ENCODE data around the gene C12orf50.
A peak's percentile ranks its signal among the peaks of the same experiment; 100 is the strongest.
"Not testable (repeated sequence)": the region's sequence is repeated elsewhere in the genome, so short reads cannot be mapped to it uniquely, and the experiment has no call there.

The C12orf50 gene

DNA sequence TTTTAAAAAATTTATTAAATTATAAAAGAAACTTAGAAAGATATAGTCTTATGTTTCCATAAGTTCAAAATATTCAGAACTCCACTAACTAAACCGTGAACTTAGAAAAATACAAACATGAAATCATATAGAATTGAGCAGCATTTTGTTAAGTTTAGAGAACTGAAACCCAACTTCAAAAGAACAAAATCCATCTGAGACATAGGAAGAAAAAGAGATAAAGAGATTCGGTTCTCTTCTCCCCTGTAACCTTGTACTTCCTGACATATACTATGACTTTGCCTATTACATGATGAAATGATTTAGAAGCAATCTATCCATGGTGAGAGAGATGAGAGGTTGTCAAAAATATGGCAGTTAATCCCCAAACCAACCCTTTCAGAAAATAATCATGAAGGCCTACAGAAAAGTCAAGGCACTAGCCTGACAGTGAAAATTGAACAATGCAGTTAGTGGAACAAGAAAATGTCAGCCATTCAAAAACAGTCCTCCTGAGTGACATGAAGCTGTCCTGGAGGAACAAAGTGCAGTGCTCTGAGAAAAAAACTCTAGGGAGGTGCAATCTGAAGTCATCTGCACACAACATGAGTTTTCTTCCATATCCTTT is 44.0 kb downstream of the C12orf50 start:
- no peak for DNase-seq

- DNase-seq, result no peak
Observed at GRCh38 chr12:87982208-87982607, 47.0 kb downstream of the C12orf50 start.

DNA sequence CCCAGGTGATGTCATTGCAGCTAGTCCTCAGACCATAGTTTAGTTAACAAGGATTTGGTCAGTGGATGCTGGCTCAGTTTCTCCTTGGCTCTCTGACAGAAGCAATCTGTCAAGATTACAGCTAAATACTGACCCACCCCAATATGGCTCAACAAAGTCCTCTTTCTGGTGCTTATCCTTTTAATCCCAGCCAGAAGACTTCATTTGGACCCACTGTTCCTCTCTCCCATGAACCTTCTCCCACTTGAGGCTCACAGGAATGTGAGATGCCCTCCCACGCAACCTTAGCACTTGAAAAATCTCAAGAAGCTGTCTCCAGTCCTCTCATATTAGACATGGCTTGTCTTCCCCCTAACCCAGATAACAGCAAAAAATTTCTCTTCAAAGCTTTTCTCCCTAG is 47.7 kb downstream of the C12orf50 start:
- DNase-seq, result no peak

- no peak for DNase-seq
Observed at GRCh38 chr12:87975879-87976278, 53.3 kb downstream of the C12orf50 start.

GRCh38 chr12:87967871-87968270 is 61.3 kb downstream of the C12orf50 start:
- no peak for DNase-seq

DNA sequence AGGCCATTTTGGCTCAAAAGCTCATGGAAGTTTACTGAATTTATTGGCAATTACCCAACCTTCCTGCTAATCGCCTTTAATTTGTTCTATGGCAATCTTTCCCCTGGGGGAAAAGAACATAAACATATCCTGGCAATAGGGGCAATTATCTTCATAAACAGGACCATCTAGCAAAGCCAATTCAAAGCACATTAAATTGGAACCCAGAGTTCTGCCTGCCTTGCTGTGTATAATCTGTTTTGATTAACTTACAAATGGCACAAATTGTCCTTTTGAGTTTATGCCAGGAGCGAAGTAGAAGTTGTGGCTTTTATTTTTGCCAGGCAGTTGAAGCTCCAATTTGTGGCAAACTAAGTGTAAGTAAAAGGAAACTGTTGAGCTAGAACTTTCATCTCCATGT is 68.6 kb downstream of the C12orf50 start:
- DNase-seq, result no peak

GRCh38 chr12:87954028-87954427 is 75.2 kb downstream of the C12orf50 start:
- DNase-seq, result not testable (repeated sequence)

DNA sequence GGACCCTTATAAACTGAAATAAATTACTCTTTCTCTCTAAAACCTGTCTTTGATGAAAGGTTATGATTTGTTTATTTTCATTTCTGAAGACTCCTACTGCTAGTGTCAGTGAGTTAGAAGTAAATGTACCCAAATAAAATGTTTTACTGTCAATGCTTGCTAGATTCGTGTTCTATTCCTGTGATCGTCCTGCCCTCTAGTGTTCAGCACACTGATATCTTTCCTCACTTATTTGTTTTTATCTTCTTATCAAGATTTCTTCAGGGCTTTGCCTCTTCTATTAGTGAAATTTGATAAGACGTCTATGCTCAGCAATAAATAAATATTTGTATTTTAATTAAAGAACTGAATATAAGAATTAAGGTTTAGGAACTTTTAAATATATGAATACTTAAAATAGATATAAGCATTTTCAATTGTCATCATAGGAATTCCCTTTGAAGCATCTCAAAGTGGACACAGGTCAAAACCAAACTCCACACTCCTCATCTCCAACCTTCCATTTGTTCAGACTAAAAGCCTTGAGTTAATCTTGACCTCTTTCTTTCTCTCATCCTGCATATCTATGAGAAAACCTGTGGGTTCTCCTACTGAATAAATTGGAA is 75.8 kb downstream of the C12orf50 start:
- DNase-seq, result peak in 1 of 2 experiments; percentile 45

DNA sequence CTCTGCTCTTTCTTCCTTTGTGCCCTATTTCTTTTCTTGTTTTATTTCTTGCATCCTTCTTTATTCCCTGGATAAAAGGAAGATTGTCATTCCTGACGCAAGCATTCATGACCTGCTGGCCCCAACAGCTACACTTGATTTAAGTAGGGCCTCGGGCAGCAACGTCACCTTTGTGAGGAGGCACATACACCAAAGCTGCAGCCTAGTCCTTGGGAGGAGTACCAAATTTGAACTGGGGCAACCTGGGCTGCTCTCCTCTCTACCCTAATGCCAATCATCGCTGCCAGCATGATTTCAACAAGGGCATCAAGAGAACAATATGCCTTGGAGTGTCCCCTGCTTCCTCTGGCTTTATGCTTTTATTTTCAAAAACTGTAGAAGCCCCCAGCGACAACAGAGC is 76.4 kb downstream of the C12orf50 start:
- no peak for DNase-seq

DNA sequence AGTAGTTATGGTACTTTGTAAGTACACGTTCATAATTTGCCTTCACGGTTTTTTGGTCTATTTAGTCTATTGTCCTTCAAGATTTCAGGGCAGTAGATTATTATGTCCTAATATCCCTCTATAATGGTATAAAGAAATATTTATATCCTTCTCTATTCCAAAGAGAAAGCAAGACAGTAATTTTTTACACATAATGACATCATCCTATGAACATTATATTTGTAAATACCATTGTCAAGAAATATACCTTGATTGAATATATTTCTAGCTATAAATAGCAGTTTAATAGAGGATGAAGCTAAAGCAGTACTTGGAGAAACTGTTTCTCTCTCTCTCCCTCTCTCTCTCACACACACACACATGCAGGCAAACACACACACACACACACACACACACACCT is 77.0 kb downstream of the C12orf50 start:
- no peak for DNase-seq

DNA sequence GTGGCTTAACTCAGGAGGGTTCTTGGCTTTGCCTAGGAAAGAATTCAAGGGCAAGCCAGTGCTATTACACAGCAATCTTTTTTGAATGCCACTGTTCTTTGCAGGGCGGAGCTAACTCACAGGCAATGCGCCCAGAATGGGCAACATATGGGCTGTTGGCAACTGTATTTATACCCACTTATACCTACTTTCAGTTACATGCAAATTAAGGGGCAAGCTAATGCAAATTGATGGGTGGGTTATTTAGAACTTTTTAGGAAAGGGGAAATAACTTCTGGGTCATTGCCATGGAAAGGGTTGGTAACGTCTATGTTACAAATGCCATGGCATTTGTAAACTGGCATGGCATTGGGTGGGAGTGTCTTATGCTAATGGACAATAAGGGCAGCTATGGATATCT is 85.4 kb downstream of the C12orf50 start:
- DNase-seq, result no peak

DNA sequence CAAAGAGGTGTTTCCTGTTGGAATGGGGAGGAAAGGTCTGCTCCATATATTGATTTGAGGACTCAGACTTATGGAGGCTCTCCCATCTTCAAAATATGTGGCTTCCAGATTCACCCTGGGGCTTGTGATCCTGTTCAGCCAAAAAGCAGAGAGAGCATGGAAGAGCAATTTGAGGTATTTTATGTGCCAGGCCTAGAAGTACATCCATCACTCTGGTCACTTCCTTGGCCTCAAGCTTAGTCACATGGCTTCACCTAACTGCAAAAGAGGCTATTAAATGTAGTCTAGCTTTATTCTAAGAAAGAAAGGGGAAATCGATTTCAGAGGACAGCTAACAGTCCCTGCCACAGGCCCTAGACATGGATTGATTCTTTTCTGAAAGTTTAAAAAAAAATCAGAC is 86.2 kb downstream of the C12orf50 start:
- no peak for DNase-seq

- DNase-seq, result no peak
Observed at GRCh38 chr12:87939182-87939581, 90.0 kb downstream of the C12orf50 start.

DNA sequence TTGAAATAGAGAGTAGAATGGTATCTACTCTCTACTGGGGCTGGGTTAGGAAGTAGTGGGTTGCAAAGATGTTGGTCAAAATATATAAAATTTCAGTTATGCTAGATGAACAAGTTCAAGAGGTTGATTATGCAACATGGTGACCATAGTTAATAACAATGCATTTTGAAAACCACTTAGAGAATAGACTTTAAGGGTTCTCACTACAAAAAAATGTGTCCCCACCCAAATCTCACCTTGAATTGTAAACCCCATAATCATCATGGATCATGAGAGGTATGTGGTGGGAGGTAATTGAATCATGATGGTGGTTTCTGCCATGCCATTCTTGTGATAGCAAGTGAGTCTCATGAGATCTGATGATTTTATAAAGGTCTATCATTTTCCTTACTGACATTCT is 94.0 kb downstream of the C12orf50 start:
- DNase-seq, result no peak

DNA sequence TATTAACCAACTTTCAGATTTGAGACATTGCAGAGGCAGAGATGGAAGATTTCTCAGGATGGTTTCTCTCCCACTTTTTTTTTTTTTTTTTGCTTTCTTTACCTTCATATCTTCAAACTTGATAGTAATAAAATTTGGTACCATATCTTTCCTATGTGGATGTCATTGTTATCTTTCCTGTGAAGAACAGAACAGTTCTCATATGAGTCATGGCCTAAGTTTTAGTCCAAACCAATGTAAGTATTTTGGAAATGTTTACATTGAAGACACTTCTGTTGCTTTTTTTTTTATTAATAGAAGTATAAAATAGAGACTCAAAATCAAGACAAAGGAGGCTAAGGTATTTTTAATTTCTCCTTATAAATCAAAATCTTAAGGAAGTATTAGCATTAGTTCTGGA is 95.2 kb downstream of the C12orf50 start:
- DNase-seq, result no peak

GRCh38 chr12:87931812-87932211 is 97.4 kb downstream of the C12orf50 start:
- no peak for DNase-seq

- DNase-seq, result no peak
Observed at GRCh38 chr12:87930627-87931026, 98.6 kb downstream of the C12orf50 start.

Data from SW 1271 (cell line).